H9 (cell line): ENCODE data around the gene ISLR2. TPM values are rescaled to one million over a fixed set of nuclear protein-coding genes. Genes with fewer than 3 reads are reported as not detected.

Experiments
- DNase-seq: peaks from one replicate; pipeline ENCODE4 v3.0.0-alpha.2; 2017
- H2AFZ ChIP-seq: one replicate; pipeline ENCODE4 v1.6.1; 2013; ENCODE audit warnings: mild to moderate bottlenecking, low read length, control low read depth, moderate library complexity
- H2AK5ac ChIP-seq: 2 replicates; pipeline ENCODE4 v1.6.1; 2013; ENCODE audit warnings: low read length, control low read depth, mixed read lengths; ENCODE audit not compliant: insufficient read length
- H2BK120ac ChIP-seq: one replicate; pipeline ENCODE4 v1.6.1; 2013; ENCODE audit warnings: low read depth, mild to moderate bottlenecking, low read length, control low read depth, inconsistent platforms; ENCODE audit not compliant: poor library complexity, severe bottlenecking
- H2BK12ac ChIP-seq: 2 replicates; pipeline ENCODE4 v1.6.1; 2013; ENCODE audit warnings: low read length, control low read depth, mixed read lengths, low read depth; ENCODE audit not compliant: insufficient read length
- H2BK15ac ChIP-seq: 2 replicates; pipeline ENCODE4 v1.6.1; 2013; ENCODE audit warnings: low read depth, low read length, control low read depth
- H2BK20ac ChIP-seq: one replicate; pipeline ENCODE4 v1.6.1; 2013; ENCODE audit warnings: low read depth, mild to moderate bottlenecking, low read length, control low read depth, inconsistent platforms; ENCODE audit not compliant: poor library complexity, severe bottlenecking
- H2BK5ac ChIP-seq: 2 replicates; pipeline ENCODE4 v1.6.1; 2013; ENCODE audit warnings: low read length, control low read depth, mixed read lengths; ENCODE audit not compliant: insufficient read length
- H3K14ac ChIP-seq: 2 replicates; pipeline ENCODE4 v1.6.1; 2013; ENCODE audit warnings: low read length, control low read depth; ENCODE audit not compliant: insufficient read depth
- H3K18ac ChIP-seq: 2 replicates; pipeline ENCODE4 v1.6.1; 2013; ENCODE audit warnings: low read depth, mild to moderate bottlenecking, mixed read lengths, low read length, control low read depth; ENCODE audit not compliant: insufficient read length
- H3K23ac ChIP-seq: 2 replicates; pipeline ENCODE4 v1.6.1; 2013; ENCODE audit warnings: low read length, control low read depth, mixed read lengths, low read depth; ENCODE audit not compliant: insufficient read length
- H3K23me2 ChIP-seq: 2 replicates; pipeline ENCODE4 v1.6.1; 2013; ENCODE audit warnings: low read depth, mild to moderate bottlenecking, mixed read lengths, low read length, control low read depth; ENCODE audit not compliant: insufficient read length, poor library complexity, severe bottlenecking
- H3K27ac ChIP-seq: 2 replicates; pipeline ENCODE4 v1.5.1; 2013; ENCODE audit warnings: low read length, control low read depth, mixed read lengths, low read depth; ENCODE audit not compliant: insufficient read length
- H3K27me3 ChIP-seq: 2 replicates; pipeline ENCODE4 v1.6.1; 2013; ENCODE audit warnings: low read length, control low read depth, inconsistent platforms; ENCODE audit not compliant: insufficient read depth
- H3K4ac ChIP-seq: 2 replicates; pipeline ENCODE4 v1.6.1; 2013; ENCODE audit warnings: low read depth, mild to moderate bottlenecking, control low read depth, inconsistent platforms, low read length, moderate library complexity
- H3K4me1 ChIP-seq: 2 replicates; pipeline ENCODE4 v1.6.1; 2013; ENCODE audit warnings: low read length, control low read depth, inconsistent platforms; ENCODE audit not compliant: insufficient read depth
- H3K4me2 ChIP-seq: 2 replicates; pipeline ENCODE4 v1.6.1; 2013; ENCODE audit warnings: low read length, control low read depth, mixed read lengths; ENCODE audit not compliant: insufficient read length, insufficient read depth
- H3K56ac ChIP-seq: 2 replicates; pipeline ENCODE4 v1.6.1; 2013; ENCODE audit warnings: low read depth, mild to moderate bottlenecking, mixed read lengths, low read length, control low read depth; ENCODE audit not compliant: insufficient read length
- H3K79me1 ChIP-seq: 2 replicates; pipeline ENCODE4 v1.6.1; 2013; ENCODE audit warnings: low read depth, mild to moderate bottlenecking, moderate library complexity, low read length, control low read depth, inconsistent platforms; ENCODE audit not compliant: insufficient read depth, poor library complexity, severe bottlenecking
- H3K79me2 ChIP-seq: 2 replicates; pipeline ENCODE4 v1.6.1; 2013; ENCODE audit warnings: low read length, control low read depth, inconsistent platforms; ENCODE audit not compliant: insufficient read depth
- H3K9ac ChIP-seq: 2 replicates; pipeline ENCODE4 v1.6.1; 2013; ENCODE audit warnings: low read length, control low read depth, mixed read lengths; ENCODE audit not compliant: insufficient read length; ENCODE audit errors: extremely low read depth
- H3K9me3 ChIP-seq: one replicate; pipeline ENCODE4 v1.6.1; 2013; ENCODE audit warnings: low read depth, low read length, inconsistent platforms; ENCODE audit not compliant: control insufficient read depth
- H3T11ph ChIP-seq: one replicate; pipeline ENCODE4 v1.6.1; 2013; ENCODE audit warnings: mild to moderate bottlenecking, low read length, control low read depth, inconsistent platforms
- H4K20me1 ChIP-seq: one replicate; pipeline ENCODE4 v1.6.1; 2013; ENCODE audit not compliant: control insufficient read depth, insufficient read length, insufficient read depth
- H4K5ac ChIP-seq: 2 replicates; pipeline ENCODE4 v1.6.1; 2013; ENCODE audit warnings: low read depth, mild to moderate bottlenecking, mixed read lengths, low read length, control low read depth; ENCODE audit not compliant: insufficient read length
- H4K8ac ChIP-seq: replicated peaks from 2 replicates; pipeline ENCODE4 v1.6.1; 2013; ENCODE audit warnings: low read length, control low read depth, mixed read lengths, low read depth; ENCODE audit not compliant: insufficient read length
- H4K91ac ChIP-seq: 2 replicates; pipeline ENCODE4 v1.6.1; 2013; ENCODE audit warnings: low read depth, mild to moderate bottlenecking, moderate library complexity, mixed read lengths, low read length, control low read depth; ENCODE audit not compliant: insufficient read length
- H3K27ac Mint-ChIP-seq, 3 experiments: 2 replicates in 2 of 3; 3 replicates in 1 of 3; pipeline ENCODE4 v1.8.0; 2020 to 2021; ENCODE audit warnings: mixed read lengths in 3 of 3, mild to moderate bottlenecking in 1 of 3, moderate library complexity in 1 of 3
- H3K27me3 Mint-ChIP-seq: 2 replicates; pipeline ENCODE4 v1.8.0; 2021; ENCODE audit warnings: low read depth, mild to moderate bottlenecking, moderate library complexity, mixed read lengths
- H3K36me3 Mint-ChIP-seq, 3 experiments: 2 replicates in 2 of 3; 3 replicates in 1 of 3; pipeline ENCODE4 v1.8.0; 2020 to 2021; ENCODE audit warnings: low read depth in 3 of 3, mixed read lengths in 3 of 3; ENCODE audit not compliant: insufficient read depth in 1 of 3
- H3K4me1 Mint-ChIP-seq, 2 experiments: 2 replicates each; pipeline ENCODE4 v1.8.0; 2020; ENCODE audit warnings: mixed read lengths in 2 of 2
- H3K4me3 Mint-ChIP-seq, 2 experiments: 2 replicates in 1 of 2; 3 replicates in 1 of 2; pipeline ENCODE4 v1.8.0; 2020 to 2021; ENCODE audit warnings: mild to moderate bottlenecking in 2 of 2, mixed read lengths in 2 of 2, moderate library complexity in 1 of 2
- H3K9me3 Mint-ChIP-seq, 2 experiments: 2 replicates in 1 of 2; 3 replicates in 1 of 2; pipeline ENCODE4 v1.8.0; 2020; ENCODE audit warnings: mild to moderate bottlenecking in 2 of 2, mixed read lengths in 2 of 2, moderate library complexity in 1 of 2
- CTCF ChIP-seq: fragments of 200-600 bp; sonication (generic); conservative IDR thresholded peaks from 3 replicates; pipeline ENCODE4 v1.8.0; 2021; ENCODE audit warnings: antibody characterized with exemption, mild to moderate bottlenecking
- WGBS: extraction: QIAGEN DNeasy Blood & Tissue Kit; methylation state at CpG from one replicate; pipeline ENCODE4 v1.1.7; 2013; ENCODE audit warnings: missing lambda C conversion rate, low lambda C conversion rate, mixed read lengths; ENCODE audit not compliant: insufficient read length; ENCODE audit errors: extremely low coverage; 5-methylcytosine and 5-hydroxymethylcytosine counted together
- total RNA-seq: library from RNA; stranded (reverse); gene quantifications from 2 replicates; pipeline ENCODE4 v1.2.1, GENCODE V29; 2021

ISLR2 gene
- total RNA-seq, 1 experiment from 2014 or later = 0.09 TPM

GRCh38 chr15:74175271-74176191 lies 45.1 kb downstream of the ISLR2 start:
- Mint-ChIP-seq H3K9me3 (no peaks in the 10 kb centered on the region; a peak in 1 of 5 replicates), H3K36me3 (peaks cover 0 to under 1% (median 0%) of the 10 kb centered on the region in 3 experiments; a peak in 2 of 7 replicates), H3K4me3 (no peak overlapping the region), H3K27ac (0 out of 7 replicates have a peak overlapping the region, but pooled peaks of 1 of the 3 experiments have one; percentile 70), H3K4me1 (peaks cover 22 to 51% of the 10 kb centered on the region in 2 experiments), H3K27me3 (peaks cover 22% of the 10 kb centered on the region)
- H3K9me3 ChIP-seq = no peaks in the 10 kb centered on the region
- H2BK5ac ChIP-seq = no peak overlapping the region
- no peaks in the 10 kb centered on the region for H4K20me1 ChIP-seq
- no peaks in the 10 kb centered on the region for H3K23me2 ChIP-seq
- no CpG with 5 or more reads among the region's 45 CpGs for WGBS
- H3K4me2 ChIP-seq = no peak overlapping the region
- no peak overlapping the region for H4K5ac ChIP-seq
- no peak overlapping the region for H2BK15ac ChIP-seq
- peak; percentile 28 for DNase-seq
- H3T11ph ChIP-seq = no peak overlapping the region
- peaks cover 3% of the 10 kb centered on the region; the same call in 1 of the 2 replicates for H3K4me1 ChIP-seq
- H2BK12ac ChIP-seq = no peak overlapping the region
- H3K79me2 ChIP-seq = no peaks in the 10 kb centered on the region
- no peak overlapping the region for H2AK5ac ChIP-seq
- no peaks in the 10 kb centered on the region for H3K27me3 ChIP-seq
- H3K9ac ChIP-seq = no peak overlapping the region
- no peak overlapping the region for H2BK120ac ChIP-seq
- H3K79me1 ChIP-seq = no peaks in the 10 kb centered on the region
- H3K14ac ChIP-seq = no peak overlapping the region; the same call in 1 of the 2 replicates
- no peak overlapping the region for H3K4ac ChIP-seq
- H3K27ac ChIP-seq = no peak overlapping the region
- H4K8ac ChIP-seq = no peak overlapping the region
- TF ChIP-seq CTCF = no peak
- no peak overlapping the region for H3K18ac ChIP-seq
- no peak overlapping the region for H3K56ac ChIP-seq
- H2BK20ac ChIP-seq = no peak overlapping the region
- no peak overlapping the region for H3K23ac ChIP-seq
- H2AFZ ChIP-seq = no peak overlapping the region
- H4K91ac ChIP-seq = no peak overlapping the region
